Measurements from ENCODE around the gene TMEM185B.

DNA sequence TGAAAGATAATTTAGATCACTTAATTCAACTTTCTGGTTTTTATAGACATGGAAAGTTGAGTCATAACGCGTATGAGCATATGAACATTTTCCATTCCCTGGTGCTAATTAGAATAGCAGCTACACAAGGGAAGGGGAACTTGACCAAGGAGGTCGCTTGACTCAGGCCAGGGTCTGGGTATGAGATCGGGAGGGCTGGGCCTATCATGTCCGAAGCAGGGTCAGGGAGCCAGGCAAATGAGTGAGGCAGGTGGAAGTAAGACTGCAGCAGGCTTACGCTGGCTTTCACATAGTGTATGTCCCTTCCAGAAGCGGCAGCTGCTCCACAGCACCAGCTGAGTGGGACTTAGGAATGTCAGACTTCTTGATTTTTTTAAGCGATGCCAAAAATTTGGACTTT lies 44.1 kb upstream of the TMEM185B start:
- TF ChIP-seq, protein P1, sequence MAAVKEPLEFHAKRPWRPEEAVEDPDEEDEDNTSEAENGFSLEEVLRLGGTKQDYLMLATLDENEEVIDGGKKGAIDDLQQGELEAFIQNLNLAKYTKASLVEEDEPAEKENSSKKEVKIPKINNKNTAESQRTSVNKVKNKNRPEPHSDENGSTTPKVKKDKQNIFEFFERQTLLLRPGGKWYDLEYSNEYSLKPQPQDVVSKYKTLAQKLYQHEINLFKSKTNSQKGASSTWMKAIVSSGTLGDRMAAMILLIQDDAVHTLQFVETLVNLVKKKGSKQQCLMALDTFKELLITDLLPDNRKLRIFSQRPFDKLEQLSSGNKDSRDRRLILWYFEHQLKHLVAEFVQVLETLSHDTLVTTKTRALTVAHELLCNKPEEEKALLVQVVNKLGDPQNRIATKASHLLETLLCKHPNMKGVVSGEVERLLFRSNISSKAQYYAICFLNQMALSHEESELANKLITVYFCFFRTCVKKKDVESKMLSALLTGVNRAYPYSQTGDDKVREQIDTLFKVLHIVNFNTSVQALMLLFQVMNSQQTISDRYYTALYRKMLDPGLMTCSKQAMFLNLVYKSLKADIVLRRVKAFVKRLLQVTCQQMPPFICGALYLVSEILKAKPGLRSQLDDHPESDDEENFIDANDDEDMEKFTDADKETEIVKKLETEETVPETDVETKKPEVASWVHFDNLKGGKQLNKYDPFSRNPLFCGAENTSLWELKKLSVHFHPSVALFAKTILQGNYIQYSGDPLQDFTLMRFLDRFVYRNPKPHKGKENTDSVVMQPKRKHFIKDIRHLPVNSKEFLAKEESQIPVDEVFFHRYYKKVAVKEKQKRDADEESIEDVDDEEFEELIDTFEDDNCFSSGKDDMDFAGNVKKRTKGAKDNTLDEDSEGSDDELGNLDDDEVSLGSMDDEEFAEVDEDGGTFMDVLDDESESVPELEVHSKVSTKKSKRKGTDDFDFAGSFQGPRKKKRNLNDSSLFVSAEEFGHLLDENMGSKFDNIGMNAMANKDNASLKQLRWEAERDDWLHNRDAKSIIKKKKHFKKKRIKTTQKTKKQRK (IDR thresholded peaks at IDR 0.05; ENCODE audit: low read depth, low read length): no peak
- no peak for TF ChIP-seq SIN3A (IDR thresholded peaks at IDR 0.05; ENCODE audit: low read depth, low read length)

All from GM12878 (cell line).